Umbilical cord (tissue), 2 donors: ENCODE data around the gene GCG. TPM values are rescaled to one million over a fixed set of nuclear protein-coding genes. Genes with fewer than 3 reads are reported as not detected.

Source experiments
- DNase-seq: peaks from one replicate; pipeline ENCODE4 v3.0.0-alpha.2; 2015; ENCODE audit warnings: low spot score
- total RNA-seq: library from RNA; depleted of rRNA; stranded (reverse); fragments of >200 nt; gene quantifications from one replicate; pipeline ENCODE4 v1.2.3, GENCODE V29; 2014; ENCODE audit warnings: low replicate concordance; ENCODE audit not compliant: insufficient read depth

The GCG gene
- 2.4 TPM for total RNA-seq

DNA sequence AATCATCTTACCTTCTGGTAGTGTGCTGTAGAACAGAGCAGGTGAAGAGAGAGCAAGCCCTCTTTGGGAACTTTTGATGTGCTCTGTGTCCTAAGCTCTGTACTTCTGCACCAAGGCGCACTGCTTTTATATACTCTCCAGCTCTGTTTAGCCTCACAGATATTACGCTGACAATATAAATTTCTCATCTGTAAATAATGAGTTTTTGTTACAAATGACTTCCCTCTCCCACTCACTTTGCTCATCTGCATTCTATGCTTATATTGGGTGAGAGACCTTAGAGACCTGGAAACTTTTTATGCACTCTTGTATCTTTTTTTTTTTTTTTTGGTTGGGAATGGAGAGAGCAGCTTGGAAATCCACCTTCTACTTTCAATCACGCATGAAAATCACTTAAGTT lies at the start of gene GCG:
Gene GCG (minus strand): TSS at position 101 of the 400 bp plus-strand sequence. CDS start 3,069 bp downstream, outside the sequence.
- DNase-seq, result no peak

DNA sequence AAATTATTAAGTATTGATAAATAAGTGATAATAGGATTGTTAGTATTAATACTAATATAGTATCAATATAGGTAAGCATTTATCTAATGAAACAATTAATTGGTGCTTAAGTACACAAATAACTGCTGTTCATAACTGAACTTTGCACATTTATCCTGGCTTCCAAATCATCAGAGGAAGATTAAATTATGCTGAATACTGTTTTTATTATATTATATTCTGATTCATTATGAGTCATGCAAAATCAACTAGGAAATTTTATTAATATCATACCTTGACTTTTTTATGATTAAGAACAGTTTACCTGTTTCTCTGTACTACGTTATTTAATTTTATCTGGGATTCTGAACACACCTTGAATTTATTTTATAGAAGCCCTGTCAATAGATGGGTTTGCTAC lies 48.6 kb upstream of the GCG start:
- no peak for DNase-seq

DNA sequence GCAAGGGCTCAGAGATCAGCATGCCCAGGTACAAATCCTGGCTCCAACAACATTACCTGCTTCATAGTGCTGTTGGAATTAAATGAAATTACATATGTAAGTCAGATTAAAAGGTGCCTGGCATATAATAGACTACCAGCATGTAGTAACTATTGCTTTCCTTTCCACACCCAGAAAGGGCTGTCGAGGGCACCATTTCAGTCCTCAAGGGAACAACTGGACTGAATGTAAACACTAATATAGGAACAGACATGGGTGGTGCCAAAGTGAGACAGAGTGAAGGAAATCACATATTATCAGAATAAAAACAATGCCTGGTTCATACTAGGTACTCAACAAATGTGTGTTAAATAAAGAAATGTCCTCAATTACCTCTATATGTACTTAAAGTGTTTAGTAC lies 47.9 kb upstream of the GCG start:
- DNase-seq, result no peak

GRCh38 chr2:162198239-162198638 lies 46.2 kb upstream of the GCG start:
- DNase-seq, result no peak

DNA sequence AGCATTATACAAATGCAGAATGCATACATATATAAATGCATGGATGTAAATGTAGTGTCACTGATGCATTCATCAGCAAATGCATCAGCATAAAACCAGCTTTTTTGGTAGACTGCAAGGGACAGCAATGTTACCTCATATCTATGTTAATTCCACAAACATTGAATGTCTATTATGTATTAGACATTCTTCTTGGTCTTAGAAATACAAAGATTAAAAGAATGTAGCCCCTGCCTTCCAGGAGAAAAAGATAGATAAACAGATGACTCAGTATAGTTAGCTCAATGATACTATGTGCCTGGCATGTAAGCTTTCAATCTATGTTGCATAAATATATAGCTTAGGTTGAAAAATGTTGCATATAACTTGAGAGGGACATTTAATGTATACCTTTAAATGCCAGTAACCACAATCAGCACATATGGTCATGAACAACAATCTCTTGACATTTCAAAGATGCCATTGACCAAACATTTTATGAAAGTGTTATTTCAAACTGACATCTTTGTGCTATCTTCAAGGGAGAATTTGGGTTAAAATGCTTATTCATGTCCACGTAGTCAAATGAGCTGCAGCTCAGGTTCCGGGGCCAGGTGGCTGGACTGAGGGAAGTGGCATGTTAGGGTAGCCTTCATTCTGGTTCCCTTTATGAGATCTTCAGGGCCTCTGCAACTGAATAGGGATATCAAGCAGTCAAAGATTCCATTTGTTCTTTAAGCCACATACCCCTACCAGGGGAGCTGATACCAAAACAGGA lies 45.2 kb upstream of the GCG start:
- DNase-seq, result no peak

GRCh38 chr2:162196638-162197037 lies 44.6 kb upstream of the GCG start:
- no peak for DNase-seq

DNA sequence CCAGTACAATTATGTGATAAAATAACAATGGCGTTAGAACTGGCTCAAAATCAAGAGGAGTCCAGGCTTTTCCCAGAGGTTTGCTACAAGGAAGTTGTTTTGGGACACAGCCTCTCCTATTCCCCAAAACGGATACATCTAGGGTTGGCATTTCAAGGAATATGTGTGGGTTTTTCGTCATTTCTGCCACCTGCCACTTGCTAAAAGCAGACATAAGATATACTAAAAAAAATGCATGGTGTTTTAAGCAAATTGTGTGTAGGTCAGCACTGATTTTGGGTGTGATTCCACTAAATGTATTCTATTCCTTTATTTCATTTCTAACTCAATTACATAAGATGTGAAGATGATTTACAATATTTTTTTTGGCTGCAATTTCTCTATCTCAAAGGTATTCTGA lies 36.4 kb upstream of the GCG start:
- DNase-seq, result no peak

DNA sequence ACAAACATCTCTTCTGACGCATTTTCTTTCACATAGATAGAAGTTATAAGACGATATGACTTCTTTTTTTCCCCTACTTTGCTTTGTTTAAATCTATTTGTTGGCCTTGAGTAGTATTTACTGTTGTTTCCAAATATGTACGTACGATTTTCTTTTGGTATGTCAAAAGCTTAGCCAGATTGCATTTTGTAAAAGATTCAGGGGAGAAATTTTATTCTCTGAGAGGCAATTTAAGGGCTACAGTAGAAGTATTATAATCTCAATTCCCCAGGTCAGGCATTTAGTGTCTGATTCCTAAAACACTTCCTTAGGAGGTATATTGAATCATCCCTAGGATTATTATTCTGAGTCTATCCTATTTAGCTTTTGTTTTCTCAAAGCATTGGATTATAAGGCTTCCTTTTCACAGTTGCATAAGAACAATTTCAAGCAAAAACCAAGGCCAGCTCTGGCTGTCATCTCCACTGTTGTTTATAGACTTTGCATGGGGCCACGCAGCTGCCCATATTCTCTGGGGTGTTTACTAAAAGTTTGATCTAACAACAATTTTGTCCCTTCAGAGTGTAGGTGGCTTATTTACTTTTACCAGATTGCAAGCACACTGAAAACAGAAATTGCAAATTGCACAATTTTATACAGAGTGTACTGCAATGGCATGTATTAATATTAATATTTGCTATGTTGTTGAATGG lies 33.6 kb upstream of the GCG start:
- DNase-seq, result no peak

DNA sequence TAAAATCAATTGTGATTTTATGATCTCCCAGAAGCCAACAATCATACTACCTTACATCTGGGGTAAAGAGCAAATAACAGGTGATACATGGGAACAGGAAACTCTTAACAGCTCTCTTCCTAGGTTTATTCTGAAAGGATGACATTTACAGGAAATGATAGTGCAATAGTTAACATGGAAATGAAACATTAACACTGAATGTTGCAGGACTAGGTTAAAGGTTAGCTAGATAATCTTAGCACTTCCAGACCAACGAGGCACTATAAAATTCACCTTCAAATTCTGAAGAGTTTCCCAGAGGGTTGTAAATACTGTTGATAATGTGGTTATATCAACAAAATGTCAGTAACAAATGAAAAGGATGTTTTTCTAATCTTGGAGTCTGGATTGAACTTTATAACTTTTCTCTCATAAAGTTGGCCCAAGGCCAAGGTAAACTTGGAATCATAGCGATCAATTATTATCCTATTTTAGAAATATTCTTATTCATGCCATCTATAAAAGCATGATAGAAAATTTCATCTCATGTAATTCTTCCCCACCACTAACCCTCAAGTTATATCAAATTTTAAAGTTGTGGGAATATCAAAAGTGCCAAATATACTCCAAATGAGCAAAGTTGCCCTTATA lies 32.9 kb upstream of the GCG start:
- DNase-seq, result no peak

GRCh38 chr2:162184359-162184758 lies 32.3 kb upstream of the GCG start:
- DNase-seq, result no peak

DNA sequence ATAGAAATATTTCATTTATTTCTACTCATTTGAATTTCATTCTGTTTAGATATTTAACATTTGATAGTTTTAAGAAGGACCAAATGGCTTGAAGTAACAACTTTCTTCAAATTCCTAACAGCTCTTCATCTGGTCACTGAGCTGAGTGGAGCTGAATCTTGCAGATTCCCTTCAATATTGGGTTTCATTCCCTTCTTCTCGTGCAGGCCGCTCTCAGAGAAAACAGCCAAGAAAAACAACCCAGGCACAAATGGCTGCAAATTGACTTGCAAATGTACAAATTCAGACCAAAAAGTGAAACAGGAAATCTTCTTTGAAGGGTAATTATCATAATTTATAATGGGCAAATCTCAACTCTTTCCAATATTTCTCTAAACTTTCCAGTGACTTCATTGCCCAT lies 30.3 kb upstream of the GCG start:
- no peak for DNase-seq

DNA sequence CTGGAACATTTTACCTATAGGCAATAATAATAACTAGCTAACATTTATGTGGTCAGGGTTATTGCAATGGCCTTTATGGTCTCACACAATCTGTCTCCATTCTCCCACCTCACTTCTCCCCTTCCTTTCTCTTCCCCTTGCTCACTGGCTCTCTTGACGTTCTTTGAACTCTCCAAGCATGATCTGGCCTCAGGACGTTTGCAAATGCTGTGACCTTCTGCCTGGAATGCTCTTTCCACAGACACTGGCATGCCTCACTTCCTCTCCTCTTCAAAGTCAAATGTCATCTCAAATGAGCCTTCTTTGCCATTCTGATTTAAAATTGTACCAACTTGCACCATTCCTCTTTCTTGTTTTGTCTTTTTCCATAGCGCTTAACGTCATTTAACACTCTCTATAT lies 25.3 kb upstream of the GCG start:
- no peak for DNase-seq

DNA sequence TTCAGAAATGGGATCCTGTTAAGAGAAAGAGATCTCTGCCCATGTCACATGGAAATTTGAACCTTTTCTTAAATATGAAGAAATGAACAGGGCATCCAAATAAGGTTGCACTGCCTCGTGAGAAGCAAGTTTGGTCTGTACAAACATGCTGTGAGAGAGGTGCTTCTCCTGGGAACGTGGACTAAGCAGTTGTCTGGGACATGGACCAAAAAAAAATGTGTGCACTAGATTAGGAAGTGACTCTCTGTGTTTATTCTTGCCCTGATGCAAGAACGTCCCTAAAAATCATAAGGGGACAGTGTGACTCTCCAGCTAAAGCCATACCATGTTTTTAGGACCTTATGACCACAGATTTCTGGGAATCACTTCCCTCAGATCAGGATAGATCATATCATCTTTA lies 23.7 kb upstream of the GCG start:
- DNase-seq, result no peak

DNA sequence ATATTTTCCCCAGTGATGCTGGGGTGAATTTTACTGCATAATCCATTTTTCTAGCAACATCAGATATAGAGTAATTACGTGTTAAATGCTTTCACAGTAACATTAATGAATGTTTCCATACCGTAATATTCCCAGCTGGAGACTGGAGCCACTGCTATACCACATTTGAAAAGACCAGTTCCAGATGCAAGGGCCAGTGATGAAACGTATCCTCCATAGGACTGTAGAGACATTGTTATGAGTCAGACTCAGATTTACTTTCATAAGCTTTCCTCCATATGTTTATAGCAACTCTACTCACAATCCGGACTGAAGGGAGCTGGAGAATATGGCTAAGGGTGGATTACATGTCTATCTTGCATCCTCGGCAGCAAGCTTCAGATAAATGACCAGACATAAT lies 22.7 kb upstream of the GCG start:
- peak; percentile 36 for DNase-seq

GRCh38 chr2:162172802-162173370 lies 20.8 kb upstream of the GCG start:
- peak; percentile 8 for DNase-seq

DNA sequence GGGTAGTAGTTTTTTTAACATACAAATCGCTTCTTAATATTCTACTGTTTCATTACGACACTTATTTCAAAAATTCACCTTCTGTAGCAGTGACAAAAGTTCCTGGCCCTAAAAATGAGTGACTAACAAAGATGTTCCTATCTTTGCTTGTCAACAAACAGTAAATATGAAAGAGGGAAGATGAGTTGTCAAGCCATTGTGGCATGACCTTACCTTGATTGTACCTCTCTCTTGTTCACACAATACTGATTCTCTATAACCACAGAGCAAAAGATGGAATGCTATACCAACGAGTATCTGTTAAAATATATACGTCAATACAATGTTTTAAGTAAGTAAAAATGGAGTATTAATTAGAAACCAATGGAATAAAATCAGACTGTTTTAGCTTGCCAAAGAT lies 14.7 kb upstream of the GCG start:
- DNase-seq, result no peak

DNA sequence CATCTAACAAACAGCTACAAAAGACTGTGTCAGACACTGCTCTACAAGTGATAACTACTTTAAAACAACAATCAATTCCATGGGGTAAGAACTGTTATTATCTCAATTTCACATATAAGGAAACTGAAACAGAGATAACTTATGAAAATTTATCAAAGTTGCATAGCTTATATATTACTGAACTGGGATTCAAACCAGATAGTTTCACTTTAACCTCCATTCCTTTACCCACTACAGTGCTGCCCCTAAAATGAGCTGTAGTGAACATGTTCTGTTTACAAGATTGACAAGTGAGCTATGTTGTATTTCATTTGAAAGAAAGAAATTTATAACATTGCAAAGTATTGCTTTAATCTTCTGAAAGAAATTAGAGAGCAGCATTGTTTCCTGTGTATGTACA lies 14.1 kb upstream of the GCG start:
- no peak for DNase-seq

- no peak for DNase-seq
Measured at GRCh38 chr2:162164802-162165201, 12.8 kb upstream of the GCG start.

DNA sequence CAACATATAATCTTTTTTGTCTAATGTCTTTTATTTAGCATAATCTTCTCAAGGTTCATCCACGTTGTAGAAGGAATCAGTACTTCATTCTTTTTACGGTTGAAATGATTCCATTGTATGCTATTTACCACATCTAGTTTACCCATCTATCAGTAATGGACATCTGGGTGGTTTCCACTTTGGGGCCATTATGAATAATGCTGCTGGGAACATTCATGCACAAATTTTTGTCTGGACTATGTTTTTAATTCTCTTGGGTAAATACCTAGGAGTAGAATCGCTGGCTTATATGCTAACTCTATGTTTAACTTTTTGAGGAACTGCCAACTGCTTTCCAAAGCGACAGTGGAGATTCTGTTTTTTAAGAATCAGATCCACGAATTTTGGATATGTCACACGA lies 7.4 kb upstream of the GCG start:
- no peak for DNase-seq

- DNase-seq, result no peak
Measured at GRCh38 chr2:162156149-162156548, 4.1 kb upstream of the GCG start.

DNA sequence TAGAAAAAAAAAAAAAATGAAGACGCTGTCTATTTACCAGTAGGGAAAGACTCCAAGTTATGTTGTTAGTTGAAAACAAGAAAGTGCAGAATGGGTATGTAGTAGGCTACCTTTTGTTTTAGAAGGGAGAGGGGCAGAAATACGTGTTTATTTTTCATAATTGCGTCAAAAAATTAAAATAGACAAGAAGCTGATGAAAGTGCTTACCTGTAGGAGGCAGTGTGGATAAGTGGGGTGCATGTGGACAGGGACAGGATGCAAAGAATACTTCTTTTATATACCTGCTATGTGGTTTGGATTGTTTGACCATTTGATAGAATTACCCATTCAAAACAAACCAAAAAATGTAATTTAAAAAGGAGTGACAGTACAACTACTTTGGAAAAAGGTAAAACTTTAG lies 3.0 kb upstream of the GCG start:
- no peak for DNase-seq

GRCh38 chr2:162153608-162154224 lies 1.7 kb upstream of the GCG start:
- DNase-seq, result peak; percentile 43
